ENCODE measurements around the gene ATG13. TPM values are rescaled to one million over a fixed set of nuclear protein-coding genes. Genes with fewer than 3 reads are reported as not detected.
A peak's percentile ranks its signal among the peaks of the same experiment; 100 is the strongest.
"Not testable (repeated sequence)": the region's sequence is repeated elsewhere in the genome, so short reads cannot be mapped to it uniquely, and the experiment has no call there.

The ATG13 gene
- total RNA-seq, 1 experiment from 2014 or later = 83.7 TPM

- DNase-seq (ENCODE audit: low read depth) = no peak
These were observed 26.2 kb downstream of the ATG13 start for GRCh38 chr11:46643531-46643930.

DNA sequence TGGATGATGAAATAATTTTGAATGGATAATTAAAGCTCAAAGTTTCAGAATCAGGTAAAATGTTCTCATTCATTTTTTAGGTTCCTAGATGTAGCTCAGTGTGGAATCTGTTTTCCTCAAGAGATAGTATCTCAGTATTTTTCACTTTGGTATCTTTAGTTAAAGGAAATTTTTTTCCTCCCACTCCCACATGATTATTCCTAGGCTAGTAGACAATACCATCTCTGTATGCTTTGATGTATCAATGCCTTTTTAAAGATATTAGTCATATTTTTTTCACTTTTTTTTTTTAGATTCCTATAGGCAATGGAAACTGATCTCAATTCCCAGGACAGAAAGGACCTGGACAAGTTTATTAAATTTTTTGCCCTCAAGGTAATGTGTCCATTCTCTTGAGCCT, 26.6 kb downstream of the ATG13 start:
- no peak for DNase-seq (ENCODE audit: low read depth)

GRCh38 chr11:46649180-46649738, 31.9 kb downstream of the ATG13 start:
- peak; percentile 93 for DNase-seq (ENCODE audit: low read depth)

DNA sequence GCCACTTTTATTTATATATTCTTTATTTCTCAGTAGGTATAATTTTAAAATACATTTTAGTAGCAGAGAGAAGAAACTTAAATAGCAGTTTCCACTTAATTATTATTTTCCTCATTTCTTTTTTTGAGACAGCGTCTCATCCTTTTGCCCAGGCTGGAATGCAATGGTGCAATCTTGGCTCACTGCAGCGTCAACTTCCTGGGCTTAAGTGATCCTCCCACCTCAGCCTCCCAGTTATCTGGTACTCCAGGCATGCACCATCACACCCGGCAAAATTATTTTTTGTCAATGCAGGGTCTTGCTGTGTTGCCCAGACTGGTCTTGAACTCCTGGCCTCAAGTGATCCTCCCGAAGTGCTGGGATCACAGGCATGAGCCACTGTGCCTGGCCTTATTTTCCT, 38.3 kb downstream of the ATG13 start:
- DNase-seq (ENCODE audit: low read depth) = no peak

GRCh38 chr11:46657186-46657585, 39.8 kb downstream of the ATG13 start:
- no peak for DNase-seq (ENCODE audit: low read depth)

DNA sequence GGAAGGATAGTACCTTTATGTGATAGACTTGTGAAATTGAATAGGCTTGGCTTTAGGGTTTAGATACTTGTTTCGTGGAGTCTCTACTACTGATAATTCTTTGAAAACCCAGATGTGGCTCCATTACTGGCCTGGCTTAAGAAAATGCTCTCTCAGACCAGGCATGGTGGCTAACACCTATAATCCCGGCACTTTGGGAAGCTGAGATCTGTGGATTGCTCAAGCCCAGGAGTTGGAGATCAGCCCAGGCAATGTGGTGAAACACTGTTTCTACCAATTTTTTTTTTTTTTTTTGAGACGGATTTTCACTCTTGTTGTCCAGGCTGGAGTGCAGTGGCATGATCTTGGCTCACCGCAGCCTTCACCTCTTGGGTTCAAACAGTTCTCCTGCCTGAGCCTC, 40.9 kb downstream of the ATG13 start:
- peak; percentile 35 for DNase-seq (ENCODE audit: low read depth)

DNA sequence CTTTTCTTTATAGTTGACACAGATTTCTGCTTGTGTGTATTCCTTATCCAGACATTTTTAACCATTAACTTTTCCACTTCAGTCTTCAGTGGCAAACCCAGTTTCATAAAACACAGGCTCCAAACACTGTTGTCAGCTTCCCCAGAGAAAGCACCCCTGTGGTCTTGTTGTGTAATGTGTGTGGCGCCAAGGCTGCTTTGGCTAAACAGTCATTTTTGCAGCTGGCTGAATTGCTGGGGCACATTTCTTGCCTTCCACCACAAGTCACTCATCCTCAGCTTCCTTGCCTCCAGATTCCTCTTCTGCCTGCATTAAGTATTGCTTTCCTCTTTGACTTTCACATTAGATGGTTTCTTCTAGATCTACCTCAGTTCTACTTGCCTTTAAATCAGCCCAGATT, 42.6 kb downstream of the ATG13 start:
- no peak for DNase-seq (ENCODE audit: low read depth)

GRCh38 chr11:46661836-46662235, 44.5 kb downstream of the ATG13 start:
- no peak for DNase-seq (ENCODE audit: low read depth)

GRCh38 chr11:46662366-46662765, 45.0 kb downstream of the ATG13 start:
- no peak for DNase-seq (ENCODE audit: low read depth)

DNA sequence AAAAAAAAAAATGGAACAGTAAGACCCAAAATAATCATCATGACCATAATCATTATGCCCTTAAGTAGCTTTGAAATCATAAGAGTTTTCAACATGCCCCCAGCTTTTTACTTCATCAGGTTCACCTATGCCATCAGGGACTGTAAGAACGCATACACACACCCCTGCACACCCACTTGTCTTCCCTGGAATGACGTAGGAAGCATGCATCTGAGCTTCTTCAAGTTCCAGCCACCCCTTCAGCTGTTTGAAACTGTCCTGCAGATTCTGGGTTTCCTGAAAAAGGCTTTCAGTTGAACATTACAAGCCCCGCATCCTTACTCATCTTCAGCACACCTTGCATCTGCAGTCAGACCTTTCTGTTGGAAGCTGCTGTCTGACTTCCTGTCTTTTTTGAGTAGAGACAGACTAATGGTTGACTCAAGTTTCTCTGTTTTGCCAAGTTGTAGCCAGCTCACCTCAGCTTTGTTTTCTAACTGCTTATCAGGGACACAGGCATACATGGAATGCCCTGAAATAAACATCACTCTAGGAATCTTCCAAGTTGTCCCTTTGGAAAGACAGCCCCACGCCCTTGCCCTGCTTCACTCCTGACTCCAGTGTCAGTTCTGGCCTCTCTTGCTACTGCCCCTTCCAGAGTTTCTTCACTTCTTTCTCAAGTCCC, 46.1 kb downstream of the ATG13 start:
- no peak for DNase-seq (ENCODE audit: low read depth)

DNA sequence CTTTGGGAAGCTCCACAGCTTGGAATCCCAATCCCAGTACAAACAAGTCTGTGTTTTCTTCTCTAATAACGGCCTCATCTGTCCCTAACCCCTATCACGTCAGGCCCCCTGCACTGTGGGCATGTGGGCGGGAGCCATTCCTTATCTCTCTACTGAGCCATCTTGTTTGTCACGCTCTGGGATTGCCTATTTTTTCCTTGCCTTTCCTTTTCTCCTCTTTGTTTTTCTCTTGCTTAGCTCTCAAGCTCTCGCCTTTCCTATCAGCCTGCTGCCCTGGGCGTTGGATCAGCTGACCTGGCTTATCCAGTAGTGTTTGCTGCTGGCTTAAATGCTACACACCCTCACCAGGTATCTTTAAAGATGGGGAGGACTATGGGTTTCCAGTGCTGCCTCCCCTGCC, 47.3 kb downstream of the ATG13 start:
- no peak for DNase-seq (ENCODE audit: low read depth)

DNA sequence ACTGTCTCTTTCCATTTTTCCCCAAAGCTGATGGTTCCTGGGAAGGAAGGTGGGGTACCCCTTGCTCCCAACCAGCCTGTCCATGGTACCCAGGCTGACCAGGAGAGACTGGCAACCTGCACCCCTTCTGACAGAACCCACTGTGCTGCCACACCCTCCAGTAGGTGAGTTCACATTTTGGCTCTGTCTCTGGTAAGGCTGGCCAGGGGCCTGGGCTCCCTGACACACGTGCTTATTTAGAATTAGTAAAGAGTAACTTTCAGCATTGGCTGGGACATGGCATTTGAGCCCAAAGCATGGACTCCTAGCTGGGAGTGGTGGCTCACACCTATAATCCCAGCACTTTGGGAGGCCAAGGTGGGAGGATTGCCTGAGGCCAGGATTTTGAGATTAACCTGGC, 48.0 kb downstream of the ATG13 start:
- no peak for DNase-seq (ENCODE audit: low read depth)

DNA sequence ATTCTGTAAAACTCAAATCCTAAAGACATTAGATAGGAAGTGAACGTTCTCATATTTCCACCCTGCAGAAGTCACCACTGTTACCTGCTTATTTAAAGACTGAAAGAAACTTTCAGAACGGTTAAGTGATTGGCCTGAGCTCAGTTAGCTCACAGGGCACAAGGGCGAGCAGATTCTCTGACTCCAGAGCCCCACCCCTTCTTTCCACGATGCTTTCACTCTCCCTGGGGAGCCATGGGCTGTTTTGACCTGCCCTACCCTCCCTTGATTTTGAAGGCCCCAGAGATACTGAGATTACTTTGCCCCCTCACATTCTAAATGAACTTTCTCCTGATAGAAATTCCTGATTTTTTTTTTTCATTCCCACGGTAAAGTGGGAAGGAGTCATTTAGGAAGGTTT, 49.2 kb downstream of the ATG13 start:
- DNase-seq (ENCODE audit: low read depth) = no peak

- DNase-seq (ENCODE audit: low read depth) = no peak
These were observed 49.7 kb downstream of the ATG13 start for GRCh38 chr11:46667043-46667481.

DNA sequence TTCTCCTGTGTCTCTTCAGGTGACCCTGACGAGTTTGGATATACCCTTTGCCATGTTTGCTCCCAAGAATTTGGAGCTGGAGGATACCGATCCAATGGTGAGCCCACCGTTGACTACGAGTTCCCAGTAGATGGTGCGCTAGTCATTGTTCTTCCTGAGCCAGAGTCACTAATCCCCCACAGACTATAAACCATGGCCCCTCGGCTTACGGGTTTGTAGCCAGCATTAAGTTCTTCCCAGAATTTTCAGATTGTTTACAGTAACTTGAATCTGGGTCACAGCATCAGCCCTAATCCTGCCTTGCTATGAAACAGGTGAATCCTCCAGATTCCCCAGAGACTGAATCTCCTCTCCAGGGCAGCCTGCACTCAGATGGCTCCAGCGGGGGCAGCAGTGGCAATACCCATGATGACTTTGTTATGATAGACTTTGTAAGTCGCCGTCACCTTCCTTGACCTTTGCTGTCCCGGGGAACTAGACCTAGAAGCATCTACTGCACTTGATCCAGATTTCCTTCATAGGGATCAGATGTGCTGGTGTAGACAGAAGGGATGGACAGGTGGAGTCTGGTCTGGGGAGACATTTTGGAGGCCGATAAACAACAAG, 51.2 kb downstream of the ATG13 start:
- DNase-seq (ENCODE audit: low read depth) = no peak

DNA sequence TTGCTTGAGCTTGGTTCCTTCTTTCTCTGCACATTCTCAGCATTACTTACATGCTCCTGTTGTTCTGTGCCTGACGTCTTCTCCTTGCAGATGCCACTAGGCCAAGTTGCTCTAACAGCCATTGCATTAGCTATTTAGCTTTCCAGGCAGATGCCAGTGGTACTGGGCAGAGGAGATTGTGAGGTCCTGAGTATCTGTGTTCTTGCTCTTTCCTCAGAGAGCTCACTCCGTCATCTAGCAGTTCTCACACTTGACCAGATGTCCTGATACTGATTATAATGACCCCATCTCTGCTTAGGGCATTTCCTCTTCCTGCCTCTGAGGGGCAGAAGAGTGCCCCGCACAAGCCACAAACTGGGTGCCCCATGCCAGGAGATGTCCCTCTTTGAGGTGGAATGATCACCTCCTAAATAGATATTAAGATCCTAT, 52.4 kb downstream of the ATG13 start:
- no peak for DNase-seq (ENCODE audit: low read depth)

GRCh38 chr11:46670521-46670920, 53.2 kb downstream of the ATG13 start:
- not testable (repeated sequence) for DNase-seq (ENCODE audit: low read depth)

DNA sequence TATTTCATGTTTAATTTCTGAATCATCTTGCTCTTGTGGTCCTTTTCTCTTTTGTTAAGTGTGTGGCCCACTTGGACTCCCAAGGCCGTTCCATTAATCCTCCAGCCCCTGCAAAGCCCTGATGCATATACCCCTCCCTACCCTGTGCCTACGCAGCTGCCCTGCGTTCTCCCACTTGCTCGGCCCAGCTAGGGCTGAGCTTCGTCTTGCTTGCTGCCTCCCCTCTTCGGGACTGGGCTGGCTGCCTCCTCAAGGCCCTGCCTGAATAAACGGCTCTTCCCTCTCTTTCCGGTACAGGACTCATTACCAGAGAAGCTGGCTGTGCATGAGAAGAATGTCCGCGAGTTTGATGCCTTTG, 54.6 kb downstream of the ATG13 start:
- DNase-seq (ENCODE audit: low read depth) = no peak

GRCh38 chr11:46672381-46672839, 55.1 kb downstream of the ATG13 start:
- DNase-seq (ENCODE audit: low read depth) = no peak

- DNase-seq (ENCODE audit: low read depth) = no peak
These were observed 56.5 kb downstream of the ATG13 start for GRCh38 chr11:46673713-46674462.

DNA sequence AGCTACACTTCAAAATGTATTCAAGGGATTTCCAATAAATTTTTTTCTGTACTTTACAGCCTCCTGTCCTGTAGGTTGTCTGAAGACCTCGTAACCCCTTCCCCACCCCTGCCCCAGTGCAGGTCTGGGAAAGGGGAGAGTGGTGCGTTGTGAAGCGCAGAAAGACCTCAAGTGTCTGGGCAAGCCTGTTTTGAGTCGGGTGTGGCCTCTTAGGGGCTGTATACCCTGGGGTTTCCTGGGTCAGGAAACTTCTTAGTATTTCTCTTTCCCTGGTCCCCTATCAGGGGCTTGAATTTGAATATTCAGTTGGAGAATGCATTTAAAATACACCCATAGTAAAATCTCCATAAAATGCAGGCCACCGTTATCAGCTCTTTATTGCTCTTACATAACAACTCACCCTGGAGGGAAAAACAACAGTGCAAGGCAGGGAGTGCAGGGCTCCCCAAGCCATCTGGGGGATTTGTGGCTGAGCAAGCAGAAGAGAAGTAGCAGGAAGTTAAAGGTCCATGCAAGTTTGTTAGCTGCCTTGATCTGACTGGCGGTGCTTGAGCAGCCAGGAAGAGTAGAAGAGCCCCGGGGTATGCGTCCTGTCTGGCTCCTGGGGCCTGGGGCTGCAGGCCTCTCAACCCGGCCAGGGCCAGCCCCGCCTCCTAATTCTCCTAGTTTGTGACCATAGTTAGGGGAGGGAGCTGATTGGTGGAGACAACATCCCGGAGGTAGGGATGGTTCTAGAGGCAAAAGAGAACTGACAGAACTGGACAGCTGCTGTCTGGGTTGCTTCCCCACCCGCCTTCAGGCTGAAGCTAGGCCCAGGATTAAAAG, 57.3 kb downstream of the ATG13 start:
- peak; percentile 32 for DNase-seq (ENCODE audit: low read depth)
